RWPE1 (cell line): ENCODE data around the gene MUC5AC.

ENCODE experiments used
- CTCF ChIA-PET: fragments of 350-600 bp; sonication (Branson Sonifier 250); formaldehyde crosslinking; extraction: SDS; loops from one replicate; lab custom pipeline; 2021; lab: Yijun Ruan, JAX
- POLR2A ChIA-PET: fragments of 400-600 bp; formaldehyde crosslinking; extraction: SDS; loops from one replicate; lab custom pipeline; 2020; ENCODE audit warnings: antibody characterized with exemption; ENCODE audit not compliant: low non-redundant PET; lab: Yijun Ruan, JAX
- DNase-seq: peaks from one replicate; pipeline ENCODE4 v3.0.0; 2012; ENCODE audit warnings: low spot score
- H3K27ac ChIP-seq: fragments of 450-650 bp; 2 replicates; pipeline ENCODE4 v1.5.1; 2017
- CTCF ChIP-seq: fragments of 450-650 bp; conservative IDR thresholded peaks from 2 replicates; pipeline ENCODE4 v1.5.1; 2017; ENCODE audit warnings: low read depth, mild to moderate bottlenecking

MUC5AC gene

GRCh38 chr11:1174441-1175370 lies 17.0 kb downstream of the MUC5AC start:
- CTCF ChIA-PET = no interaction called here
- no peak for DNase-seq
- TF ChIP-seq CTCF = no peak
- POLR2A ChIA-PET = no interaction called here
- no peak overlapping the region for H3K27ac ChIP-seq

- TF ChIP-seq CTCF = no peak
- POLR2A ChIA-PET = no interaction called here
- no peak overlapping the region for H3K27ac ChIP-seq
- no peak for DNase-seq
- CTCF ChIA-PET = no interaction called here
These were observed 17.9 kb downstream of the MUC5AC start for GRCh38 chr11:1175461-1176223.

GRCh38 chr11:1176224-1177019 lies 18.7 kb downstream of the MUC5AC start:
- no peak for TF ChIP-seq CTCF
- no peak for DNase-seq
- ChIA-PET POLR2A (no interaction called here), CTCF (no interaction called here)
- no peak overlapping the region for H3K27ac ChIP-seq

- CTCF ChIA-PET = interaction anchor here (0.6 kb wide), 1 partner anchor 63 kb away, joined by 4 read pairs; no protein-coding TSS in a partner anchor
- POLR2A ChIA-PET = no interaction called here
- DNase-seq = no peak
- no peak overlapping the region for H3K27ac ChIP-seq
- no peak for TF ChIP-seq CTCF
These were observed 19.4 kb downstream of the MUC5AC start for GRCh38 chr11:1177020-1177770.

- no peak for TF ChIP-seq CTCF
- DNase-seq = no peak
- POLR2A ChIA-PET = no interaction called here
- no peak overlapping the region for H3K27ac ChIP-seq
- CTCF ChIA-PET = interaction anchor here (0.6 kb wide), 1 partner anchor 63 kb away, joined by 4 read pairs; no protein-coding TSS in a partner anchor
These were observed 20.0 kb downstream of the MUC5AC start for GRCh38 chr11:1177771-1178090.
